ENCODE data around the gene CDH7.

GRCh38 chr18:65711493-65711892 lies 39.3 kb upstream of the CDH7 start:
- TF ChIP-seq POLR2AphosphoS5 (IDR thresholded peaks at IDR 0.05; ENCODE audit: low read depth, low read length) (no peak), POLR2A (IDR thresholded peaks at IDR 0.05; ENCODE audit: low read depth, low read length) (no peak)
